Mucosa of rectum (tissue), 2 donors: ENCODE data around the gene PRTN3.

Experiments used
- H3K27ac ChIP-seq, 2 donors: one replicate each; pipeline ENCODE4 v1.7.0; 2013; ENCODE audit warnings: inconsistent platforms in 2 of 2, low read depth in 2 of 2, low read length in 2 of 2
- H3K27me3 ChIP-seq, 2 donors: one replicate each; pipeline ENCODE4 v1.7.0; 2013; ENCODE audit warnings: low read length in 2 of 2; ENCODE audit not compliant: control insufficient read depth in 2 of 2, insufficient read depth in 2 of 2
- H3K36me3 ChIP-seq, 2 donors: one replicate each; pipeline ENCODE4 v1.7.0; 2013; ENCODE audit warnings: low read length in 2 of 2; ENCODE audit not compliant: control insufficient read depth in 2 of 2, insufficient read depth in 2 of 2
- H3K4me1 ChIP-seq, 2 donors: one replicate each; pipeline ENCODE4 v1.7.0; 2013; ENCODE audit warnings: low read length in 2 of 2, mild to moderate bottlenecking in 1 of 2; ENCODE audit not compliant: control insufficient read depth in 2 of 2, insufficient read depth in 2 of 2
- H3K4me3 ChIP-seq, 2 donors: one replicate each; pipeline ENCODE4 v1.7.0; 2013; ENCODE audit warnings: low read length in 2 of 2
- H3K9ac ChIP-seq, 2 donors: one replicate each; pipeline ENCODE4 v1.7.0; 2013; ENCODE audit warnings: low read length in 2 of 2, low read depth in 1 of 2, mild to moderate bottlenecking in 1 of 2
- H3K9me3 ChIP-seq, 2 donors: one replicate each; pipeline ENCODE4 v1.7.0; 2013; ENCODE audit warnings: low read length in 2 of 2; ENCODE audit not compliant: control insufficient read depth in 2 of 2
- donor health status: healthy.
- donor health status: Normal muscosa, but diverticular disease.

Gene PRTN3

GRCh38 chr19:803686-804418, 36.9 kb upstream of the PRTN3 start:
- Histone ChIP-seq H3K27ac (no peak overlapping the region), H3K9ac (no peak overlapping the region), H3K4me1 (peaks cover 33 to 40% of the 10 kb centered on the region in 2 donors), H3K27me3 (no peaks in the 10 kb centered on the region), H3K36me3 (peaks cover 62 to 64% of the 10 kb centered on the region in 2 donors), H3K4me3 (no peak overlapping the region), H3K9me3 (no peaks in the 10 kb centered on the region)

GRCh38 chr19:804419-805165, 36.2 kb upstream of the PRTN3 start:
- Histone ChIP-seq H3K4me3 (no peak overlapping the region), H3K27ac (no peak overlapping the region), H3K9me3 (no peaks in the 10 kb centered on the region), H3K27me3 (no peaks in the 10 kb centered on the region), H3K36me3 (peaks cover 65 to 66% of the 10 kb centered on the region in 2 donors), H3K9ac (no peak overlapping the region), H3K4me1 (peaks cover 28 to 32% of the 10 kb centered on the region in 2 donors)

DNA sequence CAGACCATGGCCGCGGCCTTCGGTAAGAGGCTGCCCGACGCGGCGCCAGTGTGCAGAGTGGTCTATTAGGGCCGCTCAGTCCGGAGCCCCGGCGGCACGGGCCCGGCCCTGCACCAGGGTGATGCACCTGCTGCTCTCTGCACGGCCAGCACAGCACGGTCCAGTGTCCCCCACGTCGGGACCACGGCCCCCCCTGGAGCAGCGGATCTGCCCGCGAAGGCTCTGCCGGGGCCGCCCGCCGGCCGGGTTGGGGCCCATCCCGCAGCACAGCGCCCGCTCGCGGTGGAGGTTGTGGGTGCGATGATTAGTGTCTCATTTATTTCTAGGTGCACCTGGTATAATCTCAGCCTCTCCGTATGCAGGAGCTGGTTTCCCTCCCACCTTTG, 35.6 kb upstream of the PRTN3 start:
- H3K4me1 ChIP-seq: peaks cover 22 to 27% of the 10 kb centered on the region in 2 donors

DNA sequence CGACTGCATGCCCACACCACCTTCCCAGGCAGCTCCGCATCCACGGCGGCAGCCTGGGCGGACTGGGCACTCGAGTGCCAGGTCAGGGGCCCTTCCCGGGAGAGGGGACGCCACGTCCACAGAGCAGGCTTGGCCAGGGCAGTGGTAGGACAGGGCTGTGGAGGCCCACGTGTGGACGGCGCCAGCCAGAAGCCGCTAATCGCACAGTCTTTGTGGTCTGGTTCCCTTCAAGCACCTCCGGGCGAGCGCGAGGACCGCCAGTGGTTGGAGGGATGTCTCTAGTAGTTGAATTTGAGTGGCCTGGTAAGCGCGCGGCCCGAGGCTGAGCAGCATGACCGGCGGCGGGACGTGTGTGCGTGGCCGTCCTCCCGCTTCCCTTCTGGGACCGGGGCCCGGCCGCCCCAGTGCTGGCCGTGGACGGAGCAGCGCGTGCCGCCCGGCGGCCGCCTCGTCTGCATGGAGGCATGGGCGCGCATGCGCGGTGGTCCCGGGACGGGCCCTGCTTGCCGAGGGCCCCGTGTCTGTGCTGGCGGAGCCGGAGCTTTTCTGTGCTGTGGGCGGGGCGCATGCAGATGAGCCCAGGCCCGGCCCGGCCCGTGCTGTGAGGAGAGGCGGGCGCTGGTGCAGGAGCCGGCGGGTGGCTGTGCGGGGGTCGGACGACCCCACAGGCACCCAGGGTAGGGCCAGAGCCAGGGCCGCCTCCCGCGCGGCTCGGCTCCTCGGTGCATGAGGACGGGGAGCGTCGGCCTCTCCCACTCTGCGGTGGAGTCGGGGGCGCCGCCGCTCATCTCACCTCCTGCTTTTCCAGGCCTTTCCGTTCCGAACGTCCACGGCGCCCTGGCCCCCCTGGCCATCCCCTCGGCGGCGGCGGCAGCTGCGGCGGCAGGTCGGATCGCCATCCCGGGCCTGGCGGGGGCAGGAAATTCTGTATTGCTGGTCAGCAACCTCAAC, 34.9 kb upstream of the PRTN3 start:
- Histone ChIP-seq H3K4me3 (no peak overlapping the region), H3K27ac (no peak overlapping the region), H3K4me1 (peaks cover 15 to 20% of the 10 kb centered on the region in 2 donors), H3K36me3 (peaks cover 67 to 72% of the 10 kb centered on the region in 2 donors), H3K9ac (no peak overlapping the region), H3K9me3 (no peaks in the 10 kb centered on the region), H3K27me3 (no peaks in the 10 kb centered on the region)

More for the DNA sequence above, 35.6 kb upstream of the PRTN3 start:
- peaks cover 66 to 69% of the 10 kb centered on the region in 2 donors for H3K36me3 ChIP-seq
- H3K9ac ChIP-seq: no peak overlapping the region
- no peaks in the 10 kb centered on the region for H3K9me3 ChIP-seq
- no peak overlapping the region for H3K27ac ChIP-seq
- no peaks in the 10 kb centered on the region for H3K27me3 ChIP-seq
- H3K4me3 ChIP-seq: no peak overlapping the region

DNA sequence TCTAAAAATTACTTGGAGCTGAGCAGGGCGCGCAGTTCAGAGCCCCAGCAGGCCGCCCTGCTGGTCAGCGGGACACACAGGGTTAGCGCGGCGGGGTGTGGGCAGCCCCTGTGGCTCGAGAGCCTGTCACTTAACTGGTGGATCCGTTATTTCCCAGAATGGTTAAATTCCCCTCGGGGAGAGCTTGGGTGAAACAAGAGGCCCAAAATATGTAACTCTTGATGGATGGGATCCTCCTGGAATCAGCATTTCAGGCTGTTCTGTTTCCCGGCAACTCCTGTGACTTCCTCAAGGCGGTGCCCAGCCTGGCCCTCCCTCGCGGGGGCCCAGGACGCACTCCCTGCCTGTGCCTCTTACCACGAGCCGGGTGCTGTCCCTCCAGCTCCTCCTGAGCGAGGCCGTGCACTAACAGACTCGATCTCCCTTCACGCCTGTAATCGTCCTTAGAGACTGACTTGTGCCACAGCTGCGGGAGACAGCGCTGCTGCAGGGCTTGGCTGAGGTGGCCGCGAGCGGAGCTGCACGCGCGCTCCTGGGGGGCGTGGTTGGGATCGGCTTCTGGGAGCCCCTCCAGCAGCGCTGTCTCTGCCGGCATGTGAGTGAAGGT, 33.9 kb upstream of the PRTN3 start:
- Histone ChIP-seq H3K4me1 (peaks cover 4 to 11% of the 10 kb centered on the region in 2 donors), H3K9me3 (no peaks in the 10 kb centered on the region), H3K9ac (no peak overlapping the region), H3K36me3 (peaks cover 74 to 80% of the 10 kb centered on the region in 2 donors), H3K27me3 (no peaks in the 10 kb centered on the region), H3K27ac (no peak overlapping the region), H3K4me3 (no peak overlapping the region)

- Histone ChIP-seq H3K4me1 (peaks cover 0 to 2% of the 10 kb centered on the region in 2 donors), H3K4me3 (no peak overlapping the region), H3K36me3 (peaks cover 73 to 84% of the 10 kb centered on the region in 2 donors), H3K9me3 (no peaks in the 10 kb centered on the region), H3K27ac (no peak overlapping the region), H3K9ac (no peak overlapping the region), H3K27me3 (no peaks in the 10 kb centered on the region)
These were observed 33.0 kb upstream of the PRTN3 start for GRCh38 chr19:807627-808422.

DNA sequence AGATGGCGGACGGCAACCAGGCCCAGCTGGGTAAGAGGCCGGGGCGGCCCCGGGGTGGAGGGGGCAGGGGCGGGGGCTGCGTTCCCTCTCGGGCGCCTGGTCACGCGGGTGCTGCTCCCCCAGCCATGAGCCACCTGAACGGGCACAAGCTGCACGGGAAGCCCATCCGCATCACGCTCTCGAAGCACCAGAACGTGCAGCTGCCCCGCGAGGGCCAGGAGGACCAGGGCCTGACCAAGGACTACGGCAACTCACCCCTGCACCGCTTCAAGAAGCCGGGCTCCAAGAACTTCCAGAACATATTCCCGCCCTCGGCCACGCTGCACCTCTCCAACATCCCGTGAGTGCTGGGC, 32.4 kb upstream of the PRTN3 start:
- Histone ChIP-seq H3K27me3 (no peaks in the 10 kb centered on the region), H3K9me3 (no peaks in the 10 kb centered on the region), H3K4me3 (no peak overlapping the region), H3K9ac (no peak overlapping the region), H3K4me1 (no peaks in the 10 kb centered on the region), H3K27ac (no peak overlapping the region), H3K36me3 (peaks cover 72 to 79% of the 10 kb centered on the region in 2 donors)

DNA sequence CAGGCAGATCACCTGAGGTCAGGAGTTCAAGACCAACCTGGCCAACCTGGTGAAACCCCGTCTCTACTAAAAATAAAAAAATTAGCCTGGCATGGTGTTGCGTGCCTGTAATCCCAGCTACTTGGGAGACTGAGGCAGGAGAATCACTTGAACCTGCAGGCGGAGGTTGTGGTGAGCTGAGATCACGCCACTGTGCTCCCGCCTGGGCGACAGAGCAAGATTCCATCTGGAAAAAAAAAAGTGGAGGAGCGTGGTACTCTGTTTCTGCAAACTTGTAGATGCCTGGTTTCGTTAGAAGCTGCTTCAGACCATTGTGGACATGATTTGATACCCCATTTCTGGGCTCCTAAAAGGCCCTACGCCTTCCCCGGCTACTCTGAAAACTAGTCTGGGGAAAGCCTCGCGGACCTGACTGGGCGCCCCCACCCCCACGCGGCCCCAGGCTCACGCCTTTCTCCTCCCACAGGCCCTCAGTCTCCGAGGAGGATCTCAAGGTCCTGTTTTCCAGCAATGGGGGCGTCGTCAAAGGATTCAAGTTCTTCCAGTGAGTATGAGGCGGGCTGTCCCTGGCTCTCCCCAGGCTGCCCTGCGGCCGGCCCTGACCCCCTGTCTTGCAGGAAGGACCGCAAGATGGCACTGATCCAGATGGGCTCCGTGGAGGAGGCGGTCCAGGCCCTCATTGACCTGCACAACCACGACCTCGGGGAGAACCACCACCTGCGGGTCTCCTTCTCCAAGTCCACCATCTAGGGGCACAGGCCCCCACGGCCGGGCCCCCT, 30.5 kb upstream of the PRTN3 start:
- H3K4me3 ChIP-seq: no peak overlapping the region
- H3K4me1 ChIP-seq: no peaks in the 10 kb centered on the region
- no peak overlapping the region for H3K9ac ChIP-seq
- H3K27ac ChIP-seq: no peak overlapping the region
- peaks cover 54 to 60% of the 10 kb centered on the region in 2 donors for H3K36me3 ChIP-seq
- no peaks in the 10 kb centered on the region for H3K9me3 ChIP-seq
- no peaks in the 10 kb centered on the region for H3K27me3 ChIP-seq
